WERI-Rb-1 (cell line): ENCODE results near the gene MRPS2.

Source experiments
- DNase-seq: peaks from one replicate; pipeline ENCODE4 v3.0.0-alpha.2; 2020
- H3K27ac ChIP-seq: fragments of 250-450 bp; sonication (Bioruptor Pico); 2 replicates; pipeline ENCODE4 v1.5.1; 2020; ENCODE audit warnings: mild to moderate bottlenecking, moderate library complexity
- H3K27me3 ChIP-seq: fragments of 250-450 bp; sonication (Bioruptor Pico); 2 replicates; pipeline ENCODE4 v1.5.1; 2021; ENCODE audit warnings: mild to moderate bottlenecking, low read depth, moderate library complexity; ENCODE audit not compliant: insufficient read depth, severe bottlenecking
- H3K36me3 ChIP-seq: fragments of 250-450 bp; sonication (Bioruptor Pico); 2 replicates; pipeline ENCODE4 v1.5.1; 2020; ENCODE audit warnings: mild to moderate bottlenecking, moderate library complexity
- H3K4me3 ChIP-seq: 2 replicates; pipeline ENCODE4 v1.5.1; 2011; ENCODE audit warnings: low read depth, mild to moderate bottlenecking, control low read depth, low read length
- H3K9me3 ChIP-seq: fragments of 250-450 bp; sonication (Bioruptor Pico); 2 replicates; pipeline ENCODE4 v1.5.1; 2021; ENCODE audit warnings: mild to moderate bottlenecking, moderate library complexity; ENCODE audit not compliant: severe bottlenecking
- CTCF ChIP-seq: IDR thresholded peaks from 2 replicates; pipeline ENCODE4 v1.5.1; 2011; ENCODE audit warnings: low read depth, mild to moderate bottlenecking, control low read depth, inconsistent platforms, low read length

The MRPS2 gene

GRCh38 chr9:135552021-135552697 lies 51.7 kb downstream of the MRPS2 start:
- H3K27ac ChIP-seq, result no peak overlapping the region
- H3K4me3 ChIP-seq, result no peak overlapping the region
- no peak for DNase-seq
- H3K36me3 ChIP-seq, result no peaks in the 10 kb centered on the region
- no peaks in the 10 kb centered on the region for H3K27me3 ChIP-seq
- H3K9me3 ChIP-seq, result no peaks in the 10 kb centered on the region
- TF ChIP-seq CTCF, result no peak

GRCh38 chr9:135552698-135553171 lies 52.3 kb downstream of the MRPS2 start:
- H3K9me3 ChIP-seq, result no peaks in the 10 kb centered on the region
- H3K27me3 ChIP-seq, result no peaks in the 10 kb centered on the region
- no peak for DNase-seq
- H3K4me3 ChIP-seq, result no peak overlapping the region
- TF ChIP-seq CTCF, result no peak
- H3K27ac ChIP-seq, result no peak overlapping the region
- no peaks in the 10 kb centered on the region for H3K36me3 ChIP-seq
